SK-N-SH treated with all-trans-retinoic acid at 6 μM for 48 hours (cell line): Measurements from ENCODE around the gene RNF44.

ENCODE experiments used
- ATAC-seq: fragments of 200-7000 bp; cut with Tn5 transposase; 3 replicates; pipeline ENCODE4 v1.9.1; 2020; ENCODE audit warnings: mild to moderate bottlenecking, moderate library complexity
- ARNTL ChIP-seq: fragments of 450-650 bp; formaldehyde crosslinking; IDR thresholded peaks from 2 replicates; pipeline ENCODE4 v1.5.0; 2020; ENCODE audit warnings: low read depth, mild to moderate bottlenecking, moderate library complexity, borderline replicate concordance
- BACH2 ChIP-seq: fragments of 250-450 bp; sonication (Bioruptor Pico); IDR thresholded peaks from 2 replicates; pipeline ENCODE4 v1.9.0; 2021; ENCODE audit warnings: mild to moderate bottlenecking, borderline replicate concordance
- CREB5 ChIP-seq: fragments of 250-450 bp; sonication (Bioruptor Pico); IDR thresholded peaks from 2 replicates; pipeline ENCODE4 v1.5.1; 2020; ENCODE audit warnings: low read depth, mild to moderate bottlenecking, moderate library complexity
- CSRNP3 ChIP-seq: fragments of 250-450 bp; sonication (Bioruptor Pico); IDR thresholded peaks from 2 replicates; pipeline ENCODE4 v1.5.1; 2021; ENCODE audit warnings: mild to moderate bottlenecking, moderate library complexity
- ISL1 ChIP-seq: fragments of 250-450 bp; sonication (Bioruptor Pico); IDR thresholded peaks from 2 replicates; pipeline ENCODE4 v2.1.2; 2022; ENCODE audit warnings: mild to moderate bottlenecking, moderate library complexity
- POU6F1 ChIP-seq: fragments of 250-450 bp; sonication (Bioruptor Pico); IDR thresholded peaks from 2 replicates; pipeline ENCODE4 v1.8.0; 2021; ENCODE audit warnings: low read depth, mild to moderate bottlenecking, moderate library complexity, borderline replicate concordance
- RARB ChIP-seq: fragments of 250-450 bp; sonication (Bioruptor Pico); IDR thresholded peaks from 2 replicates; pipeline ENCODE4 v1.8.0; 2021; ENCODE audit warnings: mild to moderate bottlenecking, moderate library complexity
- SNAI2 ChIP-seq: fragments of 250-450 bp; sonication (Bioruptor Pico); IDR thresholded peaks from 2 replicates; pipeline ENCODE4 v1.5.0; 2020; ENCODE audit warnings: mild to moderate bottlenecking, moderate library complexity
- TOX ChIP-seq: fragments of 250-450 bp; sonication (Bioruptor Pico); IDR thresholded peaks from 2 replicates; pipeline ENCODE4 v1.8.0; 2021; ENCODE audit warnings: mild to moderate bottlenecking, moderate library complexity, borderline replicate concordance
- TSHZ2 ChIP-seq: fragments of 250-450 bp; sonication (Bioruptor Pico); IDR thresholded peaks from 2 replicates; pipeline ENCODE4 v1.5.0; 2020; ENCODE audit warnings: mild to moderate bottlenecking, moderate library complexity
- ZC3H10 ChIP-seq: fragments of 250-450 bp; sonication (Bioruptor Pico); IDR thresholded peaks from 2 replicates; pipeline ENCODE4 v1.5.1; 2021; ENCODE audit warnings: mild to moderate bottlenecking, moderate library complexity
- ZFP3 ChIP-seq: fragments of 250-450 bp; sonication (Bioruptor Pico); IDR thresholded peaks from 2 replicates; pipeline ENCODE4 v1.5.0; 2020; ENCODE audit warnings: mild to moderate bottlenecking, moderate library complexity
- ZNF565 ChIP-seq: fragments of 450-650 bp; formaldehyde crosslinking; conservative IDR thresholded peaks from 2 replicates; pipeline ENCODE4 v1.5.0; 2020; ENCODE audit warnings: low read depth, mild to moderate bottlenecking, moderate library complexity
- ZNF70 ChIP-seq: fragments of 450-650 bp; formaldehyde crosslinking; IDR thresholded peaks from 2 replicates; pipeline ENCODE4 v1.5.0; 2020; ENCODE audit warnings: mild to moderate bottlenecking, moderate library complexity
- ZNF8 ChIP-seq: fragments of 450-650 bp; formaldehyde crosslinking; IDR thresholded peaks from 2 replicates; pipeline ENCODE4 v1.5.0; 2020; ENCODE audit warnings: mild to moderate bottlenecking, moderate library complexity

Gene RNF44

GRCh38 chr5:176579323-176579722, 42.1 kb upstream of the RNF44 start:
- TF ChIP-seq CREB5 (CRISPR knock-in tag), result no peak
- TF ChIP-seq POU6F1 (CRISPR knock-in tag), result no peak
- no peak for TF ChIP-seq ZC3H10 (CRISPR knock-in tag)
- TF ChIP-seq CSRNP3 (CRISPR knock-in tag), result no peak
- no peak for TF ChIP-seq RARB (CRISPR knock-in tag)
- TF ChIP-seq ARNTL, result no peak
- TF ChIP-seq TSHZ2 (CRISPR knock-in tag), result no peak
- no peak for TF ChIP-seq TOX (CRISPR knock-in tag)
- no peak for TF ChIP-seq ZNF70 (CRISPR knock-in tag)
- no peak for TF ChIP-seq BACH2 (CRISPR knock-in tag)
- no peak for TF ChIP-seq ZNF8
- ATAC-seq, result no peak

GRCh38 chr5:176578391-176578808, 41.2 kb upstream of the RNF44 start:
- peak; percentile 58 for ATAC-seq
- no peak for TF ChIP-seq ZNF565
- no peak for TF ChIP-seq TSHZ2 (CRISPR knock-in tag)
- no peak for TF ChIP-seq CREB5 (CRISPR knock-in tag)
- no peak for TF ChIP-seq CSRNP3 (CRISPR knock-in tag)
- TF ChIP-seq ISL1 (CRISPR knock-in tag), result no peak
- no peak for TF ChIP-seq ZNF70 (CRISPR knock-in tag)
- TF ChIP-seq ZFP3, result no peak
- no peak for TF ChIP-seq SNAI2 (CRISPR knock-in tag)
- no peak for TF ChIP-seq BACH2 (CRISPR knock-in tag)
